Measurements from ENCODE around the gene MTHFS. TPM values are rescaled to one million over a fixed set of nuclear protein-coding genes. Genes with fewer than 3 reads are reported as not detected.
A peak's percentile ranks its signal among the peaks of the same experiment; 100 is the strongest.

Gene MTHFS
- total RNA-seq, 1 experiment from 2014 or later, result 34.5 TPM

DNA sequence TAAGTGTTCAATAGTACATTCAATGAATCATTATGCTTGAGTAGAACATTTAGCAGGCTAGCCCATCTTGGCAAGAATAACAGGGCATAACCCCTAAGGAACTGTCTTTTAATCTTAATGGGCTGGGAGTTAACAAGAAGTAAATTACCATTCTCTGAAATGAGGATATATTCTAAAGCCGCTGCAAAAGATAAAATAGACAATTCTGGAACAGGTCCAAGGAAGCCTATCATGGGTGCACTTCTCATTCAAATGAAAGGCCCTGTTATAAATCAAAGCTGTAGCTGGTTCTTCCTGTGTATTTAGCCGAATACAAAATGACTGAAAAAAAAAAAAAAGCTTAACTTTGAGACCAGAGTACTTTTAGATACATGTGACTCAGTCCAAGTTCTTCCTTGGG, 15.6 kb downstream of the MTHFS start:
- DNase-seq (ENCODE audit: extremely low read depth, low read depth), result no peak

DNA sequence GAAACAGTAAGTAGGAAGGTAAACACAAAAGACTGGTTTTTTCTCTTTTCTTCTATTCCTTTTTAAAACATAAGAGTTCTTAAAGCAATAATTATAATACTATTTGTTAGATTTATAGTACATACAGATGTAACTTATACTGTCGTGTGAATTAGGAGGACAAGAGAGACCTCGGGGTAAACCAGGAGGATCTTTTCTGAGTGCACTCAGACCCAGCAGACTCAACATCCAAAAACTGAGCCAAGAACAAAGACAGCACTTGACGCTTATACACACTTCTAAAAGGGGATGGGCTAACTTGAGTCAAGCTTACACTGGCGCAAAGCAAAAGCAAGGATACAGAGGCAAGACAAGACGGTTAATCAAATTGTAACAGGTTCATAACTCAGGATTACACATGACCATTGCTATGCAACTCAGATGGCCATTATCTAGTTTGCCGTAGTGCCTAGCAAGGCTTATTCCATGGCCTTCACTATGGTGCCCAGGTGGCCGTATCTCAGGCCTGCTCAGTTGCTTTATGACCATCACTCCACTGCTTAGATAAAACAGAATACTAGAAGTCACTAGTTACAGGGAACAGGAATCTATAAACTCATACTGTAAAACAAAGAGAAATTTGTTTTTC, 18.6 kb downstream of the MTHFS start:
- DNase-seq (ENCODE audit: extremely low read depth, low read depth), result no peak

DNA sequence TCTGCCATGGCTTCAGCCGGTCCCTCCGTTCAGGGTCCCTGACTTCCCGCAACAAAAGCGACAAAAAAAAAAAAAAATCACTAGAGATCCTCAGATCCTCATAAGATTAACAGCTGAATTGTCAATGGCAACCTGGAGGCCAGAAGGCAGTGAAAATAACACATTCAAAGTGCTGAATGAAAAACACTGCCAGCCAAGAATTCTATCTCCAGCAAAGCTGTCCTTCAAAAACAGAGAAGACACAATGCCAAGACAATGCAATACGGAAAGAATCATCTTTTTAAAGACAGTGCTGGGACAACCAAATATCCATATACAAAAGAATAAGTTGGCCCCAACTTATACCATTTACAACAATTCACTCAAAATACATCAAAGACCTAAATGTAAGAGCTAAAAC, 21.6 kb downstream of the MTHFS start:
- DNase-seq (ENCODE audit: extremely low read depth, low read depth), result no peak

DNA sequence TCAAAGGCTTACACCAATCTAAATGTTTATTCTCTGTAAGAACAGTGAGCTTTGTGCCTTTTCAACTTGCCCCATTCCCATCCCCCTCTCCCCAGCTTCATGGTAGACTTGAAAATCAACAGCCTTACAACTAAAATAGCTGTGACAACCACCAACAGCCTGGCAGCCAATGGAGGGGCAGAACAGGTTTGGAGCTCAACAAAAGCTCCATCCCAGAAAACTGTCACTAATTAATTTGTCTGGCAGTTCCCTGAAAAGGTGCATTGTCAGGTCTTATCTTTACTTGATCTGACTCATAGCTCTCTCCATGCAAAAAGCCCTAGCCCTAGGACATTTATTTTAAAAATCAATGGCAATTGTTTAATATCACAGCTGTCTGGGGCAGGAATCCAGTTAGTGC, 22.6 kb downstream of the MTHFS start:
- no peak for DNase-seq (ENCODE audit: extremely low read depth, low read depth)

DNA sequence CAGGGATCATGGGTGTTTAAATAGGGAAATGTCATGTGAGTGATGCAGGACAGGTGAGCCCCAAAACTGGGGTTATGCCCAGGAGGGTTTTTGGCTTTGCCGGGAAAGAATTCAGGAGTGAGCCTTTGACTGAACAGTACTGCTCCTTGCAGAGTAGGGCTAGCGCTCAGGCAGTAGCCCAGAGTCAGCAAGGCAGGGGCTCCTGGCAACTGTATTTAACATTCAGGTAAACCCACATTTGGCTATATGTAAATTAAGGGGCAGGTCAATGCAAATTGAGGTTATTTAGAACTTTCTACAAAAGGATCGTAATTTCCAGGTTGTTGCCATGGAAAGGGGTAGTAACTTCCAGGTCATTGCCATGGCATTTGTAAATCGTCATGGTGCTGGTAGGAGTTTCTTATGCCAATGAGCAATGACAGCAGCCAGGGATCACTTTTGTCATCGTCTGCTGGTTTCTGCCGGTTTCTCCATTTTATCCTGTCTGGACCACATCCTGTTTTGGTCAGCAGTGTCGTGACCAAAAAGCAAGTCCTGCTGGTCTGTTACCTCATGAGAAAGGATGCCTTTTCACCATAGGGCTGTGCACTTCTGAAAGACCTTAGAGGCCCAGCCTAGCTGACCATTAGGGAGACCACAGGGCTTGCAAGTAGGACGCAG, 24.3 kb downstream of the MTHFS start:
- DNase-seq (ENCODE audit: extremely low read depth, low read depth), result no peak

DNA sequence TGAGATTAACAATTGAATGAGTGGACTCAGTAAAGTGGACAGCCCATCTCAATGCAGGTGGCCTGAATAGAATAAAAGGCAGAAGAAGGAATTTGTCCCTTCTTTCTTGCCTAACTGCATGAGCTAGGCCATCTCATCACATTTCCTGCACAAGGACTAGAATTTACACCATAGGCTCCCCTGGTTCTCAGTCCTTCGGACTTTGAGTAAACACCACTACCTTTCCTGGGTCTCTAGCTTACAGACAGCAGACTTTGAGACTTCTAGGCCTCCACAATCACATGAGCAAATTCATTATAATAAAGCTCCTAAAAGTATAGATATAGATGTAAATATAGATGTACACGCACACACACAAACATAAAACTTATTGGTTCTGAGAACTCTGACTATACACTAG, 28.3 kb downstream of the MTHFS start:
- DNase-seq (ENCODE audit: extremely low read depth, low read depth), result no peak

DNA sequence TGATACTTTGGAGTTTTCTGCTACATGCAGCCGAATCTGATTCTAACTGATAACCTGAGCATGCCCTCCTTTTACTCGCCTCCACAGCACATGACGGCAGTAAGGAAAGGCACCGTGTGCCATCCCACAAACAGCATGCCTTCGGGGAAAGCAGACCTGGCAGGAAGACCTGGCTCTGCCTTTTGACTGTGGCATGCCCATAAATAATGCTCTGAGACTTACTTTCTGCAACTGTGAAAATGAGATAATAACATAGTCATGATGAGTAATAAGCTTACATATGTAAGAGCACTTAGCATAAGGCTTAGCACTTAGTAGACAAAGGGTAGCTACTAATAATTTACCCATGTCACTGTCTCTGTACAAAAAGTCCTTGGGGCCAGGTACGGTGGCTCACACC, 32.9 kb downstream of the MTHFS start:
- DNase-seq (ENCODE audit: extremely low read depth, low read depth), result no peak

DNA sequence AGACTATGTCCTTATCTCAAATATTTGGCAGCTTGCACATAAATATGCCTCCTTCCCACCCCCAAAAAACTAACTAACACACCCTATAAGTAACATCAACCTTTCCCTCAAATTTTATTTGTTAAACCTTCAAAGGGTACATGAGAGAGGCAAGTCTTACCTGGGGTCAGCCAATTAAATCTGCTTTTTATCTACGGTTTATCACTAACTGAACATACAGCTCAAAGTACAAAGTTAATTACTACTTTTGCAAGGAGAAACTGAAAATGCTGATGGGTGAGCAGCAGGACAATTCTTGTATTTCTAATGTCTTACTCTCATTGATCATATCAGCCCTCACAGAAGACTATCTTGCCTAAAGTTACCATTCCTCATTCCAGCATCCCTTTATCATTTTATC, 34.6 kb downstream of the MTHFS start:
- DNase-seq (ENCODE audit: extremely low read depth, low read depth), result no peak

DNA sequence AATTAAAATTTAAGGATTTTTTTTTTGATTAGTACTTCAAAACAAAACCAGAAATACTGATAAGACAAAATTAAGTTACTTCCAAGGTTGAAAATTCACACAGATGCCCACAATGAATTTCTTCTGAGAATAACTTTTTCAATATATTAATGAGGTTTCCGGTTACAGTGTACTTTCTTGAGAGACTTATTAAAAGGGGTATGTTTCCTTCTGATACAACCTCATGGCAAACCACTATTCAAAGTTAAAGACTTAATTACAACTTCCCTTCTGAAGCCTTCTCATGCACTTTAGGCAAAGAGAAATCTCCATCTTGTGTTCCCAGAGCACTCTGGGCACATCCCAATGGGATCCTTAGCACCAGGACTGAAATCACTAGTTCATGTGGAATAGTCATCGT, 36.2 kb downstream of the MTHFS start:
- no peak for DNase-seq (ENCODE audit: extremely low read depth, low read depth)

DNA sequence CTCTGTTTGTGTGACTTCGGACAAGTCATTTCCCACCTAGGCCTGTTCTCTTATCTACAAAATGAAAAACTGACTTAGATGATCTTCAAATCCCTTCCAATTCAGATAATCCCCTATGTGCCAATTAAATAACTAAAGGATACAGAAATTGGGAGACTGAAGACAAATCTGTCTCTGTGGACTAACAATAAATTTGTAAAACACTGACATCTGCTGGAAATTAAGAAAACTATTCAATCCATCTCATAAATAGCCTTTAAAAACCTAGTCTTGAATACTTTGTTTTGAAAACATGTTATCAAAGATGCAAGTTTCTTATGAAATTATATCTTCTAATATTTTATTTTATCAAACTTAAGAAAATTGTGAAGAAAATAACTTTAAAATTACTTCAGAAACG, 38.3 kb downstream of the MTHFS start:
- no peak for DNase-seq (ENCODE audit: extremely low read depth, low read depth)

DNA sequence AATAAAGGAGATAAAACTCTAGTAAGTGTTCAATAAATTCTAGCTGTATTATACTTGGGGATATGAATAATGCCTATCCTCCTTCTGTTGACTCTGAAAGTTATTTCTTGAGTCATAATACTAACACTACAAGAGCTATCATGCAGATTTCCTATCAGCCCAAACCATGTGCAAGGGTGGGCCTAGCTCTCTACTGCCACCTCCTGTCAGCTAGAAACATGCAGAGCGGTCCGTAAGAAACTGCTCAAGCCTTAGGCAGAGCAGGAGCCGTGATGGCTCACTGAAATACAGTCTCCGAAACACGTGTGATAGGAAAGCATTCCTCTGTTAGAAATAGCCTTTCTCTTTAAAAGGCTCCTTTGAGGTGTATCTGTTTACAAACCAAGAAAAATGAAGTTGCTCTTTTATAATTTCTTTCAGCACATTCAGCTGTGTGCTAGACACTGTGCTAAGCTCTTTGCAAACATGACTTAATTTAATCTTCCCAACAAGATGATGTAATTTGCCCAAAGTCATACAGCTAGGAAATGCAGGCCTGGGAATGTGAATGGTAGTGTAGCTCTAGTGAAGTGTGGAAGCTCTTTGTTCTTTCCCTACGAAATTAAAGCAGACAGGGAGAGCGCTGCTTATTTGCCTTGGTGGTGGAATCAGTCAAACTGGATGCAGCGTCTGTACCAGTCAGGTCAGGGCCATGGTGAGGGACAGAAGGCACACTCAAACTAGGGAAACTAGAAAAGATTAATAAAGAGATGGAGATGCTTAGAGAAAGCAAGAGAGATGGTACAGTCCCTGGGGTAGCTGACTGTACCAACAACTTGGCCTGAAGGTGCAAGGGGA, 43.1 kb downstream of the MTHFS start:
- peak; percentile 73 for DNase-seq (ENCODE audit: extremely low read depth, low read depth)

DNA sequence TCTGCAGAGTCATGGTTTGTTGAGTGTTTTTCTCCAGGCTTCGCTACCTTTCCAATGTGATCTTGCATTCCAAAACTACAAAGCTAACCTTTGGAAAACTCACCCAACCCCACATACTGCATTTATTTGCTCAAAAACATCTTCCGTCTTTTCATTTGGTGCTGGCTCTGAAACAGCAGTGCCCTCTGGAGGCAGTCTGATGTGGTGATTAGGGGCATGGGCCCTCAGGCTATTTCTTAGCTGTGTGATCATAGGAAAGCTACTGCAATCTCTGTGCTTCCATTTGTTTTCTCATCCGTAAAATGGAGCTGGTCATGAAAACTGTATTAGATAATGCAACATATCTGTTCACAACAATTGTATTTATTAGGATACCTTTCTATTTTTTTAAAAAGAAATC, 47.0 kb downstream of the MTHFS start:
- DNase-seq (ENCODE audit: extremely low read depth, low read depth), result peak; percentile 25

DNA sequence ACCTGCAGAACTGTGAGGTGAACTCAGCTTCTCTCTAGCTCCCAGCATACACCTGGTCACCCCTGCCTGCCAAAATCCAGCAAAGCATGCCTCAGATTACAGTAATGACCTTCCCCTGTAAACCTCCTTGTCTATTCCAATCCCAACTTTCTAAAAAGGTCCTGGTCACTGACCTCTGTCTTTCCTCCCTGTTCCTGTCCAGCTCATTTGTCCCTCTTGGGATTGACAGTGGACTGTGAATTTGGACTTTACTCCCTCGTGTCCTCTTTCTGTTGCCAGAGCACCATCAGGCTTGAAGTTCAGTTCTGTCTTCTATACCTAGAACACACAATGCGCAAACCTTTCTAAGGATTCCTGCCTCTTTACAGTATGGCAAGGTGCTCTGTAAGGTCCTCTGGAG, 50.3 kb downstream of the MTHFS start:
- DNase-seq (ENCODE audit: extremely low read depth, low read depth), result no peak

DNA sequence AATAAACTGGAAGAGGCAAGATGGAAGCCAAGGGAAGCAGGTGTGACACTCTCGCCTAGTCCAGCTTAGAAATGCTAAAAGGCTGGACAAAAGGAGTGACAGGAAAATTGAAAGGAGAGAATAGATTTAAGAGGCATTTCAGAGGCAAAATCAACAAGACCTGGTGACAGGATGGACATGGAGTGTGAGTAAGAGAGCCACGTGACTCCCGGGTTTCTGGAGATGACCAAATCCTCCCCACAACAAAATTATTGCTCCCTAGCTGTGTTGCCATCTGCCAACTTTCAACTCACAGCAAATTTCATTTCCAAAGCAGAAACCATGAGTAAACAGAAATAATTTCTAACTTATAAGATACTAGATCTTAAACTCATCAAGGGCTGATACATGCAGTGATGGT, 52.6 kb downstream of the MTHFS start:
- DNase-seq (ENCODE audit: extremely low read depth, low read depth), result no peak

DNA sequence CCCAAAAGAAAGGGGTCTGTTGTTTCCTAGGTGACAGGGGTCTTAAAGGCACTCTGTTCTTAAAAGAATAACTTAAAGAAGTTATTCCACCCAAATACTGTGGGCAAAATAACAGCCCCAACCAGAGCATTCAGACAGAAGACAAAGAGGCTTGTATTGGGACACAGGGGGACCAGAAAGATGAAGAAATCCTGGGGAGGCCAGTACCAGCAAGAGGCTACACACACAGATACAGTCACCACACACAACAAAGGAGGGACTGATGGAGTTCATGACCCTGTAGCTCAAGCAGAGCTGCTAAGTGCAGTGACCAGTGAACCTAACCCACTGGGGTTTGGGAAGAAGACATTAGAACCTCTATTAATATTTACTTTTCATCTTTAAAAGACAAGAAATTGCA, 59.0 kb downstream of the MTHFS start:
- DNase-seq (ENCODE audit: extremely low read depth, low read depth), result no peak

DNA sequence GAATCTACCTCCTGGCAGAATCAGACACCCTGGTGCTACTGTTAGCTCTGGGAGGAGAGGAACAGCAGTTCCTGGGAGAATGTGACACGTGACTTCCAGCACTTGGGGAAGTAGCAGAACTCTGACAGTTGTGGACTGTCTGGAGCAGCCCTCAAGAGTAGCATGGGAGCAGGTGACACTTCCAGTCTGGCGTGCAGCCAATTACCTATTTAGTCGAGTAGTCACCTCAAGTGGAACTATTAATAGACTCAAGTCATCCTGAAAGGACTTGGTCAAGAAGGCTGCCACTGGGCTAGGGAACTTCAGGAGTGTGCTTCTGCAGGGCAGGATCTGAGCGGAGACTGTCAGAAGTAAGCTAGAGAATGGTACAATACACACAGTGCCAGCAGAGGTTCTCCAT, 62.3 kb downstream of the MTHFS start:
- DNase-seq (ENCODE audit: extremely low read depth, low read depth), result no peak

DNA sequence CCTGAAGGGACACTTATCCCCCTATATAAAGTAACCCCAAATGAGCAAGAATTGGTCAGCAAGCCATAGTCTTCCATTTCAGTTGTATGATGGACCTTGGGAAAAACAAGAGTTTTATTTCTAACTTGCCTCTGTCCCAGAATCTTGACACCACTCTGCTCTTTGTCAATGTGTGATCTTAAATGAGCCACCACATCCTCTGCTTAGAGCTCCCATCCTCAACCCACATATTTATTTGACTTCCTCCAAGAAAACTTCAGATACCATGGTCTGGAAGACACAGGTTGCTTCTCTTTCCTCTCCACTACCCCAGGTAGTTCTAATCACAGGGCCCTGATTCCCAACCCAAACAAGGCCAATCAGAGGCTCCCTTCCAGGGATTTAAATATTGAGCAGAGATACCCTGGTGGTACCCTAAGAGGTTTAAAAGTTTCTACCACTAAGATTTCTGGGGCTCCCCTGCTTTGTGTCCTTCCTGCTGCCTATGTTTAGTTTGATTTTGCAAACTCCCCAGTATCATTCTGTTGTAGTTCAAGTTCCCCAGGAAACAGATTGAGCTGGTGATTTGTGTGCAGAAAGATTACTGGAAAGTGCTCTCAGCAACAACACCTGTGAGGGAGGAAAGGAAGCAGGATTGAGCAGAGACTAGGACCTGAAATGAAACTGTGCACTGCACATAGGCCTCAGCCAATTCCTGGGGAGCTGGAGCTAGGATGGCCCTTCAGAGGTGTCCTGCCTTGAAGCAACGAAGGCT, 64.3 kb downstream of the MTHFS start:
- no peak for DNase-seq (ENCODE audit: extremely low read depth, low read depth)

DNA sequence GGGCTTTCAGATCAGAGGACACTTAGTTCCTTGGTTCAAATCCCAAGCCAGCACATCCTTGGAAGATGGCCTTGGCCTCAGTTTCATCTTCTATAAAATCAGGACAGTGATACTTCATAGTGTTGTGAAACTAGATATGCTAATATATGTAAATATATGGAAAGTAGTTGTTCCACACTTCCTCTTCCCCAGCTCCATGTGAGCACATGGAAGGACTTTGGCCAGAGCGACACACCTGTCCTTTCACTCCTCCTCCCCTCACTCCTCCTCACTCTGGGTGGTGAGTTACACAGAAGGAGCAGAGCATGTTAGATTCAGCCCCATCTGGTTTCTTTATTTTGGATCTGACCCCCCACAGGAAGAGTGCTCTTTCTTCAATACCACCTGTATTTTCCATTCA, 65.2 kb downstream of the MTHFS start:
- DNase-seq (ENCODE audit: extremely low read depth, low read depth), result no peak

DNA sequence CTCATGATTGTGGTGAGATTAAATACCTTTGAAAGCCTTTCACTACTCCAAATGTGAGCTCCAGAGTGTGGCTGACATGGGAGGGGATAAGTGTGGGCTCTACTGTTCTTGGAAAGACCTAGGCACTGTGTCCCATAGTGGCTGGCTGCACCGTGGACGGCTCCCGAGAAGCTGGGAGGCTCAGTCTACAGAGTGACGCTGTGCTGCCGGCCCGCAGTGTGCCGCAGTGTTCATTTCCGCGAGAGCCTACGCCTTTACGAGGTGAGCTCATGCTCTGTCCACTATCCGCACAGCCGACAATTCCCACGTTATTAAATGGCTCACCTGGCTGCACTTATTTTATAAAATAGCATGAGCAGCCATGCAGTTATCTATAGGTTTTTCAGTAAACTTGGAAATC, 66.9 kb downstream of the MTHFS start:
- DNase-seq (ENCODE audit: extremely low read depth, low read depth), result no peak

DNA sequence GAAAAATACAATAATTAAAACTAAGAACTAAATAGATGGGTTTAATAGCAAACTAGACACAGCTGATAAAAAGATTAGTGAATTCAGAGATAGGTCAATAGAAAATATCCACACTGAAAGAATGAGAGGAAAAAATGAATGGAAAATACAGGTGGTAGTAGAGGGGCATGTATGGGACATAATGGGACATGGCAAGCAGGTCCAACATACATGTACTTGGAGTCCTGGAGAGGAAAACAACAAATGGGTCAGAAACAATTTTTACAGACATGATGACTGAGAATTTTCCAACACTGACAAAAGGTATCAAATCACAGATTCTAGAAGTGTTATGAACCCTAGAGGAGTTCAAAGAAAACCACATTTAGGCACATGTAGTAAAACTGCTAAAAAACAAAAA, 68.4 kb downstream of the MTHFS start:
- no peak for DNase-seq (ENCODE audit: extremely low read depth, low read depth)

DNA sequence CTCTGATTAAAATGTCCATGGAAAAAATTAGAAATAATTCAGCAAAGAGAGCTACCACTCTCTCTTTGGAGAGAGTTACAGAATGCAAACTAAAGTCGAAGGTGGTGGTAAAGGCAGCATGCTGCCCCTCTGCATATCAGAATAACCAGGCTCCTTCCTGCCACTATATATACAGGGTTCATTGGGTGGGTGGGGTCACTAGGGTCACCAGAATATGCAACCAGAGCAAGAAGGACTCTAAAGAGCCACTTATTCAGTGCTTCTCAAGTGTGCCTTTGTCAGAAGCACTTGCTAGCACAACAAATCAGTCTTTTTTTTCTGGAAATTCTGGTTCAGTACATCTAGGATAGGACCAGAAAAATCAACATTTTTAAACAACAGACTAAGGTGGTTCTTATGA, 70.0 kb downstream of the MTHFS start:
- DNase-seq (ENCODE audit: extremely low read depth, low read depth), result no peak
